ENCODE measurements around the gene OTUD3.
"Not testable (repeated sequence)": the region's sequence is repeated elsewhere in the genome, so short reads cannot be mapped to it uniquely, and the experiment has no call there.

Gene OTUD3

DNA sequence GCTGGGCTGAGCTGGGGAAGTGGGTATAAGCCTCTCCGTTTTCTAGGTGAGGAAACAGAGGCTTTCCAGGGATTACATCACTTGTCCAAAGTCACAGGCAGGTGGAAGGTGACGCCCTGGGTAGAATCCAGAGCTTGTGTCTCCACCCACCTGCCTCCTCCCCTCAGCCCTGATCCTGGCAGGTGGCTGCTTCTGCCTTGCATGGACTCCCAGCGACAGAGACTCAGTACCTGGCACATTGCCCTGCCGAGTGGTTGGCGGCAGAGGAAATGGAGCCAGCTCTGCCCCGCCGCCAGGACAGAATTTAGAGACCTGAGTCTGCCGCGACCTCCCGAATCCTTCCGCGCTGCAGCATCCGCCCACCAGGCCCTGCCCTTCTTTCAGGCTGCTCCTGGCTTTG lies 39.1 kb downstream of the OTUD3 start:
- DNase-seq, result no peak

DNA sequence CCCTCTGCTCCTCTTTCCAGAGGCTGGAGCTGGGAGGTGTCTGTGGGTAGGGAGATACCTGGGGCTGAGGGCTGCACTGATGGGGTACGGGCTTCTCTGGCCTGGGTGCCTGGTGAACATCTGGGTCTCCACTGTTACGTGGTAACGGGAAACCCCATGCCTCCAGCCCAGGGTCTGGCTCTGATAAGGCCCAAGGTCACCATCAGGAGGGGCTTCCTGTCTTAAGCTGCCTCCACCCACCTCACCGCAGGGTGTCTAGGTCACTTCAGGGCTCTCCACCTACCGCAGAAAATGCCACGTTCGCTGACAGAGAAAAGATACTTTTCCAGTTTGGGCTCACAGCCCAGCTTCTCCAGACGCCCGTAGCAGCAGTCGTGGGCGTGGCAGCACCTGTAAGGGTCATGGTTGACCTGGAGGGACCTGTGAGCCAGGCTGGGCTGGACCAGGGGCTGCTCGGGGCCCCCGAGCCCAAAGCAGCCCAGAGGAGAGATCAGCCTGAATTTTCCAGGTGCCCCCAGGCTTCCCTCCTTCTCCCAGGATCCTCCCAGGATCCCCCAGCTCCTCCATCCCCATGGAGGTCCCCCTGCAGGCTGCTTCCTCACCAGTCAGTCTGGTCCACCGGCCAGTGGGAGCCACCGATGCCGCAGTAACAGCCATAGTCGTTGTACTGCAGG lies 40.0 kb downstream of the OTUD3 start:
- no peak for DNase-seq

DNA sequence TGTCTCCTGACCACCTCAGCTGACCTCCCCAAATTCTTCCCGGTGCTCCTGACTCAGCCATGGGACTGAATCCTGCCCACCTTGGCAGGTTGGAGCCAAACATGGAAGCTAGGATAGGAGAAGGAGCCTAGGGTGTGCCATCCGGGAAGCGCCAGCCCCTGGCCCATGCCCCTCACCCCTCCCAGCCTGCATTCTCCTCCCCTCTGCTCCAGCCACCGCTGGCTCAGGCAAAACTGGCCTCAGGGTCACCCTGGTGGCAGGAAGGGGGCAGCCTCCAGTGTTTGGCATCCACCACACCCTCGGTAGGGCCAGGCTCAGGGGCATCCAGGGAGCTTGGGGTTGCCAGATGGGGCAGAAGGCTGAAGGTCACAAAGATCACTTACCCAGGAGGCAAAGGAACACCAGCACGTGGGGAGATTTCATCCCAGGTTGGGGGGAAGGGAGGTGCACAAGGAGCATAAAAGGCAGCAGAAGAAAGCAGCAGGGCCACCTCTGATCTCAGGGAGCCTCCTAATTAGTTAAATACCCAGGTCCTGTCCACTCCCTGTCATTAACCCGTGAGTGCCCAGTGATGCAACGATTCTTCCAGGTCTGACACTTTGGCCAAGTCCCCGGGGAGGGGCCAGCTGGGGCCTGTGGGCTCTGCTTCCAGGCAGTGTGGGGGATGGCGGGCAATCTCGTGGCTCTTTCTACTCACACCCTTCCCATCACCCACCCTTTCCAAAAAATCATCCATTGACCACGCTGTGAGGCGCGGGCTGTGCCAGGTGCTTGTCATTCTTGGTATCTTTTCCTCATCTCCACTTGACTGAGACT lies 41.1 kb downstream of the OTUD3 start, which contains the start of gene PLA2G2E:
PLA2G2E (minus strand) TSS at position 481 of the 816 bp plus-strand sequence; CDS start at position 423, 58 bp downstream.
- DNase-seq, result no peak

DNA sequence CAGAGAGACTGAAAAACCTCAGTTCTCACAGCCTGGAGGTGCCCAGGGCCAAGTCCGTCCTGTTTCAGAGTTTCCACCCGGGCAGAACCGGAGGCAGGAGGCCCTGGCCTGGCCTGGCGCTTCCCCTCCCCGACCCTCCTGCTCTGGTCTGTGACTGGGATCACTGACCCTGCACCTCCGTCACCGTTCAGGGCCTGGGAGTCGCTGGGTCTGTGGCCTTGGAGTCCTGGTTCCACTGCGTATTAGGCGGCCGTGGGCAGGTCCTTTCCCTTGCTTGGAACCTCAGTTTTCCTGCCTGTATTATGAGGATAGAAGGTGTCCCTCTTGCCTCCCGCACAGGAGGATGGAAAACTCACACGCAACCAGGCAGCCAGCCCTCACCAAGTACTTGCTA lies 41.8 kb downstream of the OTUD3 start:
- DNase-seq, result no peak

DNA sequence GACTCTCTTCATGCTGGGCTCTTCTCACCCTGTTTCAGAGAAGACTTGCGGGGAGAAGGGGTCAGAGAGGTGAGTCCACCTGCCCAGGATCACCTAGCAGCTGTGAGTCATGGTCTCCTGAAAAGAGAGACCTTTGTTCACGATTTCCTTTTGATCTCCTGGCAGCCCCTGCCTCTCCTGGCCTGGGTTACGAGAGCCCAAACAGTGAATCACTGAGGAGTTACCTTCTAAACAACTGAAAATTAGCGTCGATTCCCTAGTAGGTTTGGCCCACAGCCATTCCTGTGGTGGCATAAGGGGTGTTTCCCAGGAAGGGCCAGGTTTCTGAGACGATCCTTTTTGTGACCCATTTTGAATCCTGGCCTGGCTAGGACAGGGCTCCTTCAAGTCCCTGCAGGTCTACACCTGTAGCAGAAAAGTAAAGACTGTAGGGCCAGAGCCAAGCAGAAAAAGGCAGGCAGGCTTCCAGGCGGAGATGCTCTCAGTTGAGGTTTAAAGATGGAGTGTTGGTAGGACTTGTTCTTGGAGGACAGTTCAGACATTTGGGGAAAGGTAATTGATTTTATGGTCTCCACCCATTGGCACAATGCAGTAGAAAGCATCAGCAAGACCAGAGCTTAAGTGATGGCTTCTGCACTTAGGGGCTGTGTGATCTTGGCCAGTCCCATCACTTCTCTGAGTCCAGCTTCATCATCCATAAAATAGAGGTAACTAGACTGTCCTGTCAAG lies 43.3 kb downstream of the OTUD3 start:
- DNase-seq, result no peak

DNA sequence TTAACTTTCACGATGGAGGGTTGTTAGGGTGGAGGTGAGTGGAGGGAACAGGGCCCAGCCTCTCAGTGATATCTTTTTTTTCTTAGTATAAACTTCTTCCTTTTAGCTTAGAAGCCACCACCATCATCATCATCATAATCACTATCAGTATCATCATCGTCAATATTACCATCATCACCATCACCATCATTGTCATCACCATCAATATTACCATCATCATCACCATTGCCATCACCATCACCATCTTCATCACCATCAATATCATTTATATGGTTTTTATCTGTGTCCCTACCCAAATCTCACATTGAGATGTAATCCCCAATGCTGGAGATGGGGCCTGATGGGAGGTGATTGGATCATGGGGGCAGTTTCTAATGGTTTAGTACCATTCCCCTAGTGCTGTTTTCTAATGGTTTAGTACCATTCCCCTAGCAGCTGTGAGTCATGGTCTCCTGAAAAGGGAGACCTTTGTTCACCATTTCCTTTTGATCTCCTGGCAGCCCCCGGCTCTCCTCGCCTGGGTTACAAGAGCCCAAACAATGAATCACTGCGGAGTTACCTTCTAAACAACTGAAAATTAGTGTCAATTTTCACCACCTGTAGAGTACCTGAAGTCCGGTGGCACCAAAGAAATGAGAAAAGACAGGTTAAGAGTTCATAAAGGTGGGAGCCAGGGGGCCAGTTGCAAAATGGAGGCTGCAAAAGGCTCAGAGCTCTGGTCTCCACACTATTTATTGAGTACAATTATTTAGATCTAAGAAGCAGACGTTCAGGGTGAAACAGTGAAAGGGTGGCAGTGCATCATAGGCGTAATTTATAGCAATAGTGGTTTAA lies 44.3 kb downstream of the OTUD3 start:
- DNase-seq, result no peak

DNA sequence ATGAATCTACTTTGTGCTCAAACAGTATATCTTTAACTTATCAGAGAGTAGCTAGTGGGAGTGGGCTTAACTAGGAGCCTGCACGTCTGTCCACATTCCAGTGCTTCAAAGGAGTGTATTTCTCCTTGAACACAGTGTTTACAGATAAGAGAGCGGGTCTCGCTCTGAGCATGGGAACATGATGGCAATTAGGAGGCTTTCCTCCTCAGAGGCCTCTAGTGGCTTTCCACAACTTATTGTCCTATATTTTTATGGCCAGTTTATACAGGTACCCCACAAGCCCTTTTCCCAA lies 44.9 kb downstream of the OTUD3 start:
- DNase-seq, result not testable (repeated sequence)

DNA sequence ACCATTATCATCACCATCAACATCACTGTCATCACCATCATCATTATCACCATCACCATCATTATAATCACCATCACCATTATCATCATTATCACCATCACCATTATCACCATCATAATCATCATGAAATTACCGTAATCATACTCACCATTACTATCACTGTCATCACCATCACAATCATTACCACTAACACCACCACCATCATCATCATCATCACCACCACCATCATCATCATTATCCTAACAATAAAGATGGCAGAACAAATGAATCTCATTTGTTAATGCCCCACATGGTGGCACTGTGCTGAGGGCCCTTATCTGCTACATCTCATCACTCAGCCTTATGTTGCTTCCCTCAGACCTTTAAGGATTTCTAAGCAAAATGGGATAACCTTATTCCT lies 50.7 kb downstream of the OTUD3 start:
- no peak for DNase-seq

DNA sequence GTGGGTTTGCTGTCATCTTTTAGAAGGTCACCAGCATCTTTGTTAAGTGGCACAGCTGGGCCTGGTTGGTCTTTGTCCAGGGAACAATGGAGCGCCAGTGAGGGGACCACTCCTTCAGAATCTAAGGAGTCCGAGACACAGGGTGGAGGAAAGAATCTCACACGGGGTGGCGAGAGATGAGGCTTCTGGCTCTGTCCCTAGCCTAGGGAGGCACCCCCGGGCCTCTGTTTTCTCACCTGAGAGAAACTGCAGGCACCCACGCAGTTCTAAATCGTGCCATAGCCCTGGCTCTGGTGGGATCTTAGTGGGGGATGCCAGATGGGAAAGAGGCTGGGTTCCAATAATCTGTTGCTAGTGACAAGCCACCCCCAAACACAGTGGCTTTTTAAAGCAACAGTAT lies 52.1 kb downstream of the OTUD3 start:
- DNase-seq, result no peak

DNA sequence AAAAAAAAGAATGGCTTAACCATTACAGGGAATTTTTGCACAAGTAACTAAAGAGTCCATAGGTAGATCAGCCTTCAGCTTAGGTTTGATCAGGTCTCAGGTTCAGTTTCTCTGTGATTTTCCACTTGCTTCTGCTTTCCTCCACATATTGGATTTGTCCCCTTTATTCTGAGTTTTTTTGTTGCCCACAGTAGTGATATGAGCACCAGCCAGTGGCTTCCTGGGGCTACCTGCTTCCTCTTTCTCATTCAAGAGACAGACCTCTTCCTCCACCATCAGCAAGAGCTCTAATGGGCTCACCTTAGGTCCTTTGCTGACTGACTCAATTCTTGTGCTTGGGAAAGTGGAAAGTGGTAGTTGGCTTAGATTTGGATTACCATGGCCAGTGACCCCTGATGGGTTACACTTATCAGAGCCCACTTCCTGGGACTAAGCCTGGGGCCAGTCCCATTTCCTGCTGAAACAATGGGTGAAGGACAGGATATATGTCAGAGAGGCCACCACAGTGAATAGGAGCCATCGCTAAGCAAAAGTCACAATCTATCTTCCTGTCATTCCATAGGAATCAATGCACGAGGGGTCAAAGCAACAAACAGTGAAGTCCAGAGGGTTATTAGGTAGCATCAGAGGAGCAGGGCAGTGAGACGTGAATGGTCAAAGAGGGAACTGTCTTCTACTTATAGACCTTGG lies 54.0 kb downstream of the OTUD3 start:
- DNase-seq, result no peak

DNA sequence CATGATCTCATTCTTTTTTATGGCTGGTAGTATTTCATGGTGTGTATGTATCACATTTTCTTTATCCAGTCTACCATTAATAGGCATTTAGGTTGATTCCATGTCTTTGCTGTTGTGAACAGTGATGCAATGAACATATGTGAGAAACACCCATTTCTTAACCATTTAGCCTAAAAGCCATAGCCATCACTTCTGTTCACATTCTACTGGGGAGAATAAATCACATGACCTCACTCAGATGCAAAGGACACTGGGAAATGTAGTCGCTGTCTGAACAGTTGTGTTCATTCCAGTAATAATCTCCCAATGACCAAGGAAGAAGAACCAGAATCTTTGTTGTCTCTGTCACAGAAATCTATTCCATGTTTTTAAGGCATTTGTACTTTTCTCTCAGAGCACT lies 56.3 kb downstream of the OTUD3 start:
- no peak for DNase-seq

DNA sequence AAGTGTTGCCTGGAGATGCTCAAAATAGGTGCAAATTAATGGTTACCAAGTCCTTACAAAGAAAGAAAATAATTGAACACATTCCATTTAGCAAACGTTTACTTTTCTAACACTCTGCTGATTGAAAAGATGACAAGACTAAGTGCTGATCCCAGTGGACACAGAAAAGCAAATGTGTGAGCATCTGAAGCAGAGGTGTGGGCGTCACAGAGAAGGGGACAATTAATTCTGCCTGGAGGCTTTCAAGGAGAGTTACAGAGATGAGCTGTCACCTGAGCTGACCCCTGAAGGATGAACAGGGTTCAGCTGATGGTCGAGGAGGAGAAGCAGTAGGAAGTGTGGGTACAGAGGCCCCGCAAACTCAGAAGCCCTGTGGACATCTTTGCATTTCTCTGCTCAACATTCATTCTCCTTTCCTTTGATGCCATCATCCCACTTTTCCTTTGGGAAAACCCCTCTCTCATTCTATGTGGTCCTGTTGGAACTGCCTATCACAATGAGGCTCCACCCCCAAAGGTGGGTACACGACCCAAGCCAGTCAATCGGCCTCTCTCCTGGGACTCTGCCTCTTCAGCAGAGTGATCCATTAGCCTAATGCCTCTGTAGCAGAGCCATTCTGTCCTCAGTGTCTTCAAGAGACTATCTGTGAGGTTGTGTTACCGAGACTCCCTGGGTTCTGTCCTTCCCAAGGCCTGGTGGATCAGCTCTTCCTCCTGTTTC lies 58.5 kb downstream of the OTUD3 start:
- no peak for DNase-seq

DNA sequence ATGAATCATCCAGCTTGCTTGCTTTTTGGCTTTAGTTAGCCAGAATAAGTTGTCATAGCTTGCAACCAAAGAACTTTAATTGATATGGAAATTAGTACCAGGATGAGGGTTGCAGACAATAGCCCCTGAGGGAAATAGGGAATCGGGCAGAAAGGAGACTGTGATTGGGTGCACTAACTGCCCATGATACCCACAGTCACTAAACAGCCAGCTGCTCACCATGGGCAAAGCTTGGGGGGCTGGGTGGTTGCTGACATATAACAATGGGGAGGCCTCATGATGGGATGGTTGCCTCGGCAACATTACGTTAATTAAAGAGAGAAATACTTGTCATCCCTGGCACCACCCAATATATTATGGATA lies 59.0 kb downstream of the OTUD3 start:
- DNase-seq, result no peak

DNA sequence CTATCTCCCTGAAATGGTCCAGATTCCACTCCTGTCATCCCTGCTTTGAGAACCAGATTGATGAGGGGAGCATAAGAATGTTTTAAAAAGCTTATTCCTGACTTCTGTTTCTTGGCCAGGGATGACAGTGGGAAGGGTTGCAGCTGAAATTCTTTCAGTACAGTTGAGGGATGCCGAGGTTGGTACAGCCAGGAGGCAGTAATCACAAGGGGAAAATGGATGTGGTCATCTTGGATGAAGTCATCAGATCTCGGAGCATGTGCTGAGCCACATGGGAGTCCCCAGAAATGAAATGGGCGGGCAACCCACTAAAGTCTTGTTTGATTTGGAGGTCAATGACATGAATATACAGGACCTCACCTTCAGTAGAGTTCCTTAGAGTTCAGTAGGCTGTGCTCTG lies 59.9 kb downstream of the OTUD3 start:
- DNase-seq, result no peak

DNA sequence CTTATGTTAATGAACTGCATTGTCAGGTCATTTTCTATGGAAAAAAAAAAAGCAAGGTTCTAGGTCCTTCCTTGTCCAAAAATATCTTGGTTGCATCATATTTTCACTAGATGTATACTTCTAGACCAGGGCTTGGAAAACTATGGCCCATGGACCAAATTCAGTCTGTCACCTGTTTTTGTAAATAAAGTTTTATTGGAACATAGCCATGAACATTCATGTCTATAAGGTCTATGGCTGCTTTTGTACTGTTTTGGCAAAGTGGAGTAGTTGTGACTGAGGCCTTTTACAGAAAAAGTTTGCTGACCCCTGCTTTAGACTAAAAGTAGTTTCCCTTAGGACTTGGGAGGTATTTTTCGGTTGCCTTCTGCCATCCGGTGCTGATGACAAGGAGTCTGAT lies 60.5 kb downstream of the OTUD3 start:
- DNase-seq, result no peak

DNA sequence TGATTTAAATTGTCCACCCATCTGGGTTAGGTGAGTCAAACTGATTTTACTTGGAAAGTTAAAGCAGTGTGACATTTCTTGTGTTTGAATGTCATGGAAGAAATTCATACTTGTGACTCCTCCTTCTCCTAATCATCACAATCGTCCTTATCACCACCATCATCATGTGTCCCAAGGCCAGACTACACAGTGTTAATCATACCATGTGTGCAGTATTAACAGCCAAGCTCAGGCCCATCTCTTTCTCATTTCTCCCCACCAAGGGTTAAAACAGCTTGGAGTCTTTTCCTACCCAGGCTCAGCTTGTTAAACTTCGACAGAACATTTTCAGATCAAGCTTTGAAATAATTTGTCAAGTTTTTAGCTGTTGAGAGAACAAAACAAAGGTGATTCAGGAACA lies 63.7 kb downstream of the OTUD3 start:
- DNase-seq, result no peak

DNA sequence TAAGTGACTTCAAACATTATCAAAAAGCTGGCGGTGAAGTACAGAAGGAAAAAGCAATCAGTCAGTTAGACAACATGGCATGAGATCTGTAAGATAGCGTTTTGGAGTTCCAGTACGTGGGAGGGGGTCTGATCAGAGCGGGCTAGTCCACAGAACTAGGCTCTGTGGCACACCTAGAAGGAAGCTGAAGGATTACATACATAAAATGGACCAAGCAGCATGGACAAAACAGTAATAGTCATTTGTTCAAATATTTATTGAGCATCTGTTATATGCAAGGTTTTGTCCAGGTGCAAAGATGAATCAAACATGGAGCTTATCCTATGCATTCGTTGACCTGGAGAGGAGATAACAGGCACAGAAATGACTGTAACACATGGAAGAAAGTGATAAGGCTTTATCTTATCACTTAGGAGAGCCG lies 64.1 kb downstream of the OTUD3 start:
- DNase-seq, result no peak

DNA sequence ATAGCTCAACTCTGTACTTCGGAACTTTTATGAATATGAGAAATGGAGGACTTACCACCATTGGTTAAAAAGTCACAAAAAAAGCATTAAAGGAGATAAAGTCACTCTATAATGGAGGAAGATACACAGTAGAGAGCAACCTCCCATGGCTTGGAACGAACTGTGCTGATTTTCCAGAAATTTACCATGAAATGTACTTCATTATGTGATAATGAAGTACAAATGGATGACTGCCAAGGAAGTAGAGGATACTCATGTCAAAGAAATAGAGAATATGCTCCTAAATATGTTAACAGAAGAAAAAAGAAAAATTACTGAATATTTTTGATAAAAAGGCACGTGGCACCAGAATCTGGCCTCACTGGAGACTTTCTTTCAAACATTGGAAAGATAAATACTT lies 64.8 kb downstream of the OTUD3 start:
- no peak for DNase-seq

DNA sequence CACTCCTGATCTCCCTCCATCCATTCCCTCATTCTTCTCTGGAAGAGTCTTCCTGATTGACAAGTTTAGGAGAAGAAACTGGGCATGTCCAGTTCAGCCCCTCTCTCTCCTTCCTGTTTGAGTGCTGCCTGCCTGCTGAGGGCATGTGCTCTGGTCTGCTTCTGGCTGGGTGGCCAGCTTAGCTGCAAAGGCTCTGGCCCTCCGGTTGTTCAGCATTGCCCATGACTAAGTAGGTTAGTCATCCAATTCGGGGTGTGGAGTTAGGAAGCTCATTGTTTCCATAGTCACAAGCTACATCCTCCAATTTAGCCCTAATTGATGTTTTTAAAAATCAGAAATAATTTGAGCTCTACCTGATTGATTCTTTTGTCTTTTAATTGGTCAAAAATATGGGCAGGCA lies 66.8 kb downstream of the OTUD3 start:
- no peak for DNase-seq

DNA sequence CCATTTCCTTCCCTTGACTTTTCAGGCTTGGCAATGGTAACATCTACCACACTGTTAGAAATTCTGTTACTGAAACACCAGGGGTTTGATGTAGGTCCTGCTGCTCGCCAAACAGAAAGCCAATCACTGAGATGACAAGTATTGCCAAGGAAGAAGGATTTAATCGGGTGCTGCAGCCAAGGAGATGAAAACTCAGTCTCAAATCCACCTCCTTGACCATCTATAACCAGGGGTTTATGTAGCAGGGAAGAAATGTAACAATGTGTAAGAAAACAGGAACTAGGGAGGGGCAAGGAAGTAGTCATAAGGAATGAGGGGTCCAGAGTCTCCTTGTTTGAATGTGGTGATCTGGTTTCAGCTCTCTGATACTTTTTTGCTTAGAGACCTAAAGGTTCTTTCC lies 71.9 kb downstream of the OTUD3 start:
- no peak for DNase-seq

DNA sequence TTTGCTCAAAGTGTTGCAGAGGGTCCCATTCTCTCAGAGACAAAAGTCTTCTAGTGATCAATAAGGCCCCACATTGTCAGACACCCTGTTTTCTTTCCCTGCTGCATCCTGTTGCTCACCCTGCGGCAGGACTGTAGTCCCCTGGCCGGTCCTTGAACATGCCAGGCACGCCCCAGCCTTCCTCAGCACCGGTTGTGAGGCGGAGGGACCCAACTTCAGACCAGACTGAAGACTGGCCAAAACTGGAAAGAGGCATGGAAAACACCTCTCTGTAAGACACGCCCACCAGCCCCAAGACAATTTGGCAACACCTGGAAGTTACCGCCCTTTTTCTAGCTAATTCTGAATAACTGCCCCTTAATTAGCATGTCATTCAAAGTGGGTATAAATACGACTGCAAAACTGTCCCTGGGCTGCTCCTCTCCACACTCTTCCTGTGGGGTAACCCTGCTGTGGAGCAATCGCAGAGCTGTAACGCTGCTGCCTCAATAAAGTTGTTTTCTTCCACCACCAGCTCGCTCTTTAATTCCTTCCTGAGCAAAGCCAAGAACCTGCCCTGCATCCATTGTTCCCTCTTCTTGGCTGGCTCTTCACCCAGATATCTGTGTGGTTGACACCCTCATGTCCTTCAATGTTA lies 73.5 kb downstream of the OTUD3 start:
- no peak for DNase-seq
